BLaER1 treated with 17β-estradiol and CSF1 and Interleukin-3, amounts not matched to agents 10 nM and 100 nM (cell line): Measurements from ENCODE around the gene SLC16A3.
A peak's percentile ranks its signal among the peaks of the same experiment; 100 is the strongest.

Experiments
- H3K27ac ChIP-seq, 11 experiments: shearing (Covaris generic); formaldehyde crosslinking; 2 replicates each; pipeline ENCODE4 v1.8.1; 2022
- H3K27me3 ChIP-seq, 11 experiments: shearing (Covaris generic); formaldehyde crosslinking; 2 replicates each; pipeline ENCODE4 v1.8.1; 2022
- H3K36me3 ChIP-seq, 11 experiments: shearing (Covaris generic); formaldehyde crosslinking; 2 replicates each; pipeline ENCODE4 v1.8.1; 2022
- H3K4me1 ChIP-seq, 10 experiments: shearing (Covaris generic); formaldehyde crosslinking; 2 replicates each; pipeline ENCODE4 v1.8.1; 2022
- H3K4me2 ChIP-seq, 11 experiments: shearing (Covaris generic); formaldehyde crosslinking; 2 replicates each; pipeline ENCODE4 v1.8.1; 2022
- H3K4me3 ChIP-seq, 10 experiments: shearing (Covaris generic); formaldehyde crosslinking; 2 replicates each; pipeline ENCODE4 v1.8.1; 2022
- H3K9ac ChIP-seq, 11 experiments: shearing (Covaris generic); formaldehyde crosslinking; 2 replicates each; pipeline ENCODE4 v1.8.1; 2022
- H3K9me3 ChIP-seq, 11 experiments: shearing (Covaris generic); formaldehyde crosslinking; replicated peaks in 1 of 11; 2 replicates each; pipeline ENCODE4 v1.8.1; 2022
- H4K20me1 ChIP-seq, 11 experiments: shearing (Covaris generic); formaldehyde crosslinking; 2 replicates each; pipeline ENCODE4 v1.8.1; 2022
- Cebpa-rat ChIP-seq, 11 experiments: shearing (Covaris generic); IDR thresholded peaks; 2 replicates each; pipeline ENCODE4 v1.8.1; 2022

Gene SLC16A3

DNA sequence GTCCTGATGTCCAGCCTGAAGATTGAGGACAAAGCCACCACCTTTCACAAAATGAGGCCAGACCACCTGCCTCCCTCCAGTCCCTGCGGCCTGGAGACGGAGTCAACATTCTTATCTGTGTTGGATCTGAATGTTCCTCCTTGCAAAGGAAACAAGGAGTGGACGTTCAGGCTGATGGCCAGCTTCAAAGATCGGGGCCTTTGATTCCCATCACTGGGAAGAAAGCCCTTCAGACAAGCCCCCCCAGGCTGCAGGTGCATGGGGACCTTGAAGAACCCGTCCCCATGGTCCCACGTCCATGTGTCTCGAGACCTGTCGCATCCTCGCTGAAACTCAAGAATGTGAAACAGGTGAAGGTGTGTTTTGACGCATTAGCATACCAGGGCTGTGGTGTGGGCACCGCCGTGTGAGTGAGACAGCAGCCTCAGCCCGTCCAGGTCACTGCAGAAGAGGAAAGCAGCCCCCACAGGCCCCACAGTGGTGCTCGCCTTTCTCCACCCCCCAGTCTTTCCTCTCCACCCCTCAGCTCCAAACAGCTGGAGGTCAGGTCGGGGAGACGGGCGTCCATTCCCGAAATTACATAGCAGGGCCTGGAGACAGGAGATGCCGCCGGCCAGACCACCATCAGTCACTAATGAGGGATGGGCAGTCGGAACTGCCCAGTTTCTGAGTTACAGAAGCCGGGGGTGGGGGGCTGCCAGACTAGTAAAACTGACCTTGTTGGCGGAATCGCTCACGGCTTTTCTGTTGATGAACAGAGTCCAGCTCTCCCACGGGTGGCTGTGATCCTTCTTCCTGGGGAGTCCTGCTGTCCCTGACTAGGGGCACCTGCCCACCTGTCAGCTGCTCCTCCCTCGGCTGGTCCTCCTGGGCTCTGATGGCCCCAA is 45.5 kb downstream of the SLC16A3 start:
- no peaks in the 10 kb centered on the region for H3K27me3 ChIP-seq
- peak overlapping the region; percentile 78 to 98 (median 91); a peak in 18 of 22 replicates for H3K9ac ChIP-seq
- H3K9me3 ChIP-seq, result no peaks in the 10 kb centered on the region
- no peak for TF ChIP-seq Cebpa-rat (IDR thresholded peaks at IDR 0.05)
- H3K27ac ChIP-seq, result peak overlapping the region in 3 of 11 experiments; percentile 84 to 97 (median 96); a peak in 5 of 22 replicates
- peaks cover 42 to 58% (median 48%) of the 10 kb centered on the region in 10 experiments for H3K4me1 ChIP-seq
- peaks cover 33 to 38% (median 33%) of the 10 kb centered on the region in 11 experiments for H4K20me1 ChIP-seq
- peak overlapping the region; percentile 80 to 98 (median 92) for H3K4me2 ChIP-seq
- peaks cover 28 to 31% (median 28%) of the 10 kb centered on the region in 11 experiments for H3K36me3 ChIP-seq
- H3K4me3 ChIP-seq, result peak overlapping the region; percentile 67 to 80 (median 72); a peak in 18 of 20 replicates

DNA sequence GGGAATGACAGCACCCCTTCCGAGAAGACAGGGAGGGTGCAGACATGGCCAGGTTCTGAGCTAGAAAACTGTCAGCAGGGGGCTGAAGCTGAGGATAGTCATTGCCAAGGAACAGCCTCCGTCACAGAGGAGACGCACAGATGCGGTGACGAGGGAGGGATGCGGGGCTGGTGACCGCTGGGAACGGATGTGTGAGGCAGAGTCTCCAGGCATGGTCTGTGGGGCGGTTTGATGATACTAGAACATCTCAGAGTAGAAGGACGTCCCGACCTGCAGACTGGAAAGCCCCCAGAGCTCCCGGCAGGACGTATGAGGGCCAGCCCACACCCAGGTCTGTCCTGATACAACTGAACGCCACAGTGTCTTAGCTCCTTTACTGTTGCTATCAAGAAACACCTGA is 46.5 kb downstream of the SLC16A3 start:
- Histone ChIP-seq H3K4me3 (no peak overlapping the region), H3K4me2 (0 out of 22 replicates have a peak overlapping the region, but pooled peaks of 1 of the 11 experiments have one; percentile 10), H3K9ac (peak overlapping the region in 3 of 11 experiments; percentile 16 to 91 (median 91); a peak in 1 of 22 replicates), H3K4me1 (peaks cover 34 to 50% (median 42%) of the 10 kb centered on the region in 10 experiments), H3K27me3 (no peaks in the 10 kb centered on the region), H3K9me3 (no peaks in the 10 kb centered on the region), H4K20me1 (peaks cover 23 to 28% (median 24%) of the 10 kb centered on the region in 11 experiments), H3K27ac (no peak overlapping the region), H3K36me3 (peaks cover 18 to 22% (median 19%) of the 10 kb centered on the region in 11 experiments)
- no peak for TF ChIP-seq Cebpa-rat (IDR thresholded peaks at IDR 0.05)

DNA sequence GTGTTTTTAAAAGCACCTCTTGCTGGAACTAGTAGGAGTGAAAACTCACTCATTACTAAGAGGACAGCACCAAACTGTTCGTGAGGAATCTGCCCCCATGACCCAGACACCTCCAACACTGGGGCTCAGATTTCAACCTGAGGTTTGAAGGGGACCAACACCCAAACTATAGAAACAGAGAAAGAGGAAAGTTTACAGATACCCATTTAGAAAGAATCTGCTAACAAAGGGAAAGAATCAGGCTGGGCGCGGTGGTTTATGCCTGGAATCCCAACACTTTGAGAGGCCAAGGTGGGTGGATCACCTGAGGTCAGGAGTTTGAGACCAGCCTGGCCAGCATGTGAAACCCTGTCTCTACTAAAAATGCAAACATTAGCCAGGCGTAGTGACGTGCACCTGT is 48.1 kb downstream of the SLC16A3 start:
- H3K4me3 ChIP-seq, result no peak overlapping the region
- no peaks in the 10 kb centered on the region for H3K27me3 ChIP-seq
- H4K20me1 ChIP-seq, result peaks cover 7 to 12% (median 7%) of the 10 kb centered on the region in 11 experiments
- no peak overlapping the region for H3K4me2 ChIP-seq
- H3K27ac ChIP-seq, result no peak overlapping the region
- no peaks in the 10 kb centered on the region for H3K9me3 ChIP-seq
- H3K36me3 ChIP-seq, result peaks cover 2 to 6% (median 3%) of the 10 kb centered on the region in 11 experiments; a peak in 21 of 22 replicates
- TF ChIP-seq Cebpa-rat (IDR thresholded peaks at IDR 0.05), result no peak
- no peak overlapping the region for H3K9ac ChIP-seq
- peaks cover 18 to 44% (median 32%) of the 10 kb centered on the region in 10 experiments for H3K4me1 ChIP-seq

DNA sequence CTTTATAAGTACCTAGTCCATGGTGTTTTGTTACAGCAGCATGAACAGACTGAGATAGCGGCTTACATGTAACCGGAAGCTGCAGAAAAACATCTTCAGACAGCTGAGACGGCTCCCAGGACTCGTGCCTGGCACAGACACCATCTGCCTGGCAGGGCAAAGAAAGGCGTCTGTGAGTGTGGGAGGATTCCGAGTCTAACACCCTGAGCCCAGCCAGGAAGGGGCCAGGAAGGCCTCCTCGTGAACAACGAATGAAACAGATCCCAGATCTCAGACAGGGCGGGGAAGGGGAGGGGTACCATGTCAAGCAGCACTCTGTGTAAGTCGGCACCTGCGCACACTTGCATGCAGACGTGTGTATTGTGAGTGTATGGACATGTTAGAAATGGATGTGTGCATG is 49.0 kb downstream of the SLC16A3 start:
- no peaks in the 10 kb centered on the region for H3K36me3 ChIP-seq
- H3K27me3 ChIP-seq, result no peaks in the 10 kb centered on the region
- peaks cover 13 to 46% (median 31%) of the 10 kb centered on the region in 10 experiments; a peak in 19 of 20 replicates for H3K4me1 ChIP-seq
- no peak overlapping the region for H3K4me3 ChIP-seq
- TF ChIP-seq Cebpa-rat (IDR thresholded peaks at IDR 0.05), result no peak
- H3K9me3 ChIP-seq, result no peaks in the 10 kb centered on the region
- no peak overlapping the region for H3K4me2 ChIP-seq
- no peak overlapping the region for H3K9ac ChIP-seq
- H4K20me1 ChIP-seq, result peaks cover 0 to 4% (median 0%) of the 10 kb centered on the region in 11 experiments; a peak in 2 of 22 replicates
- no peak overlapping the region for H3K27ac ChIP-seq

DNA sequence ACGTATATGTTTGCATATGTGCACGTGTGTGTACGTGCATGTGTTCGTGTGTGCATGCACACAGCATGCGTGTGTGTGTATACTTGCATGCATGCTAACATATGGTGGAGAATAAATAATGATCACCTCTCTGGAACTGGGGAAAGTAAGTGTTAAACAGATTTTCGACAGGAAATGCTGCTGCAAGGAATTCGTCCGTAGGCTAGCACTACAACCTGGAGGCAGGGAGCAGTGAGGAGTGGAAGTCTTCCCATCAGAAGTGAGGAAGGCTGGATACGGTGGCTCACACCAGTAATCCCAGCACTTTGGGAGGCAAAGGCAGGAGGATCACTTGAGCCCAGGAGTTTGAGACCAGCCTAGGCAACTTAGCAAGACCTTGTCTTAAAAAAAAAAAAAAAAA is 49.5 kb downstream of the SLC16A3 start:
- Histone ChIP-seq H3K36me3 (no peaks in the 10 kb centered on the region), H3K4me3 (no peak overlapping the region), H3K4me1 (peaks cover 17 to 50% (median 36%) of the 10 kb centered on the region in 10 experiments; a peak in 19 of 20 replicates), H3K9ac (no peak overlapping the region), H3K27me3 (no peaks in the 10 kb centered on the region), H3K4me2 (0 out of 22 replicates have a peak overlapping the region, but pooled peaks of 1 of the 11 experiments have one; percentile 11), H3K9me3 (no peaks in the 10 kb centered on the region), H4K20me1 (peaks cover 0 to 4% (median 0%) of the 10 kb centered on the region in 11 experiments; a peak in 2 of 22 replicates), H3K27ac (no peak overlapping the region)
- TF ChIP-seq Cebpa-rat (IDR thresholded peaks at IDR 0.05), result no peak

DNA sequence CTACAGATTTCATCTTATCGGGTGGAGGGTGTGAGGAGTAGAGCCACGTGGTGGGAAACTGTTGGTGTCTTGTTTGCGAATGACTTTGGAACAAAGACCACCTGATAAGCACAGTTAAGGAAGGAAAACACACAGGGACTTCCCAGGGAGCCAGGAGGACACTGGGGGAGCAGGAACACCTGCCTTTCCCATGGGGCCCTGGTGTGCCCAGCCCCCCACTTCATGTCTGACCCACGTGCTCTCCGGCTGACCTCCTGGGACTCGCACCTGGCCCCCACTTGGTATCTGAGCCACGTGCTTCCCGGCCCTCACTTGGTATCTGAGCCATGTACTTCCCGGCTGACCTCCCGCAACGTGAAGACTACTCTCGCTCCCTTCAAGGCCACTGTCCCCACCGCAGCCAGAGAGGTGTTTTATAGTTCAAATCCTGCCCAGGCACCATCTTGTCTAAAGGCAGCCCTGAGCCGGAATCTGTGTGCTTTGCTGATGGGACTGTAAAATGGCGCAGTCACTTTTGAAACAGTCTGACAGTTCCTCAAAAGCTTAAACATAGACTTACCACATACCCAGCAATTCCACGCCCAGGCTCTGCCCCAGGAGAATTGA is 50.0 kb downstream of the SLC16A3 start:
- no peak for TF ChIP-seq Cebpa-rat (IDR thresholded peaks at IDR 0.05)
- Histone ChIP-seq H3K9me3 (no peaks in the 10 kb centered on the region), H3K36me3 (no peaks in the 10 kb centered on the region), H4K20me1 (peaks cover 0 to 4% (median 0%) of the 10 kb centered on the region in 11 experiments; a peak in 2 of 22 replicates), H3K27ac (peak overlapping the region in 3 of 11 experiments; percentile 37 to 58 (median 38); a peak in 6 of 22 replicates), H3K27me3 (no peaks in the 10 kb centered on the region), H3K9ac (no peak overlapping the region), H3K4me1 (peaks cover 16 to 53% (median 35%) of the 10 kb centered on the region in 10 experiments; a peak in 19 of 20 replicates), H3K4me3 (no peak overlapping the region), H3K4me2 (peak overlapping the region; percentile 11 to 55 (median 38); a peak in 19 of 22 replicates)

DNA sequence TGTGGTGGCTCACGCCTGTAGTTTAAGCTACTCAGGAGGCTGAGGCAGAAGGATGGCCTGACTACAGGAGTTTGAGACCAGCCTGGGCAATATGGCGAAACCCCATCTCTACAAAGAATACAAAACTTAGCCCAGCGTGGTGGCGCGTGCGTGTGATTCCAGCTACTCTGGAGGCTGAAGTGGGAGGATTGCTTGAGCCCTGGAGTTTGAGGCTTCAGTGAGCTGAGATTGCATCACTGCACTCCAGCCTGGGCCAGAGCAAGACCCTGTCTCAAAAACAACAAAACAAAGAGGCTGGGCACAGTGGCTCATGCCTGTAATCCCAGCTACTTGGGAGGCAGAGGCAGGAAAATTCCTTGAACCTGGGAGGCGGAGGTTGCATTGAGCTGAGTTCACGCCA is 51.7 kb downstream of the SLC16A3 start:
- Histone ChIP-seq H4K20me1 (no peaks in the 10 kb centered on the region), H3K4me2 (no peak overlapping the region), H3K9ac (no peak overlapping the region), H3K36me3 (no peaks in the 10 kb centered on the region), H3K9me3 (no peaks in the 10 kb centered on the region), H3K4me3 (no peak overlapping the region), H3K27ac (no peak overlapping the region), H3K4me1 (peaks cover 12 to 44% (median 28%) of the 10 kb centered on the region in 10 experiments; a peak in 19 of 20 replicates), H3K27me3 (no peaks in the 10 kb centered on the region)
- TF ChIP-seq Cebpa-rat (IDR thresholded peaks at IDR 0.05), result 0 out of 22 replicates have a peak, but pooled peaks of 1 of the 11 experiments have one; percentile 17

DNA sequence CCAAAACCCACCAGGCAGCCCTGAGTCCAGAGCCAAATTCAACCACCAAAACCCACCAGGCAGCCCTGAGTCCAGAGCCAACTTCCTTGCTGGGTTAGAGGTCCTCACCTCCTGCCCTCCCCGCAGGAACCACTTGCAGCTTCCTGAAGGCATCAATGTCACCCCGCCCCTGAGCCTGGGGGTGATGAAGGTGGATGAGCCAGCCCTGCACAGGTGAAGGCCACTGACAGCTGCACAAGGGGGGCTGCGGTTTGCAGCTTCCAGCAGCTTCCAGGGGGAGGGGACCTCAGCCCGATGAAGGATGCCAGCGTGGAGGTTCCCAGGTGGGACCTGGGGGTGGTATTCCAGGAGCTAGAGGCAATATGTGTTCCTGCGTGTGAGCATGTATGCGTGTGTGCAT is 52.2 kb downstream of the SLC16A3 start:
- no peaks in the 10 kb centered on the region for H3K9me3 ChIP-seq
- no peak overlapping the region for H3K9ac ChIP-seq
- H4K20me1 ChIP-seq, result no peaks in the 10 kb centered on the region
- TF ChIP-seq Cebpa-rat (IDR thresholded peaks at IDR 0.05), result no peak
- H3K27me3 ChIP-seq, result no peaks in the 10 kb centered on the region
- H3K27ac ChIP-seq, result no peak overlapping the region
- no peak overlapping the region for H3K4me3 ChIP-seq
- peak overlapping the region in 1 of 11 experiments; percentile 27; a peak in 1 of 22 replicates for H3K4me2 ChIP-seq
- H3K36me3 ChIP-seq, result no peaks in the 10 kb centered on the region
- H3K4me1 ChIP-seq, result peaks cover 12 to 44% (median 28%) of the 10 kb centered on the region in 10 experiments; a peak in 19 of 20 replicates
